Measurements from ENCODE around the gene TPRA1.

GRCh38 chr3:127598841-127599570 lies 8.5 kb upstream of the TPRA1 start:
- TF ChIP-seq POLR2A (IDR thresholded peaks at IDR 0.05; ENCODE audit: low read depth, low read length) (no peak), POLR2AphosphoS5 (IDR thresholded peaks at IDR 0.05; ENCODE audit: low read depth, low read length) (no peak), TAF1 (IDR thresholded peaks at IDR 0.05; ENCODE audit: borderline replicate concordance, low read depth, low read length) (no peak)

All from GM12892 (cell line).